Activated naive CD4-positive, alpha-beta T cell treated with Interleukin-2 at 50 U/mL for 16 hours (primary cell): Measurements from ENCODE around the gene NSUN3.
"Not testable (repeated sequence)": the region's sequence is repeated elsewhere in the genome, so short reads cannot be mapped to it uniquely, and the experiment has no call there.

Source experiments
- DNase-seq: peaks from one replicate; pipeline ENCODE4 v3.0.0-alpha.2; 2020

The NSUN3 gene

DNA sequence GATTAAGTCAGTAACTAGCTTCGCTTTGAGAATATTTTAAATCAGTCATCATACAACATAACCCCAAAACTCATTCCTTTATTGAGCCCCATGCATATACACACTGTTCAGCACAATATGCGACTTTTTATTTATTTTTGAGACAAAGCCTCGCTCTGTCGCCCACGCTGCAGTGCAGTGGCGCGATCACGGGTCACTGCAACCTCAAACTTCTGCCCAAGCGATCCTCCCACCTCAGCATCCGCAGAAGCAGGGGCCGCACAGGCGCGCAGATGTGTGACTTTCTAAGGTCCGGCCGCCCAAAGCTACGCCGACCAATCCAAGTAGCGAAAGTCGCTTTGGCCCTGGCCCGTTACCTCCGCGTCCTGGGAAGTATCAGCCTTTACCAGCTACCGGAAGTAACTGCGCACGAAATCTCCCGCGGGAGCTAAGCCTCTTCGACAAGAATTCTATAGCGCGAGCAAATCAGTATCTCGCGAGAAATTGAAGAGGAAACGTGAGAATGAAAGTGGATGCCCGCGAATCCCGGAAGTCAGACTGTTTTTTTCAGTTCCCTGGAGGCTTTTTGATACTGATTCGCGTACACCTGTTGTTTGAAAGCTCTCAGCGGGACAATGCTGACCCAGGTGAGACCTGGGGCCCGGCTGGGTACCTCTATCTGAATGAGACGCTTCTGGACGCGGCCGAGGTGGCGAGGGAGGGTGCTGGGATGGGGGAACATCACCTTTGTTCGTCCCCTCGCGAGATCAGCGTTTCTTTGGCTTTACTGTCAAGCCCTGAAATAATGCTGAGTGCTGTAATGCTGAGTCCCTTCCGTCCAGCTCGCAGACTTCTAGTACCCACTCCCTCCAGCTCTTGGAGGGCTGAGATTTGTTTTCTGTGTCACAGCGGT, at the start of gene NSUN3, which contains the start of gene DHFR2:
Gene NSUN3, plus strand, starts transcription at position 549 of the 892 bp plus-strand sequence. Its CDS starts 66 bp downstream, at position 615.
Gene DHFR2, minus strand, starts transcription at position 404 of the 892 bp plus-strand sequence. CDS start 1,405 bp downstream, outside the sequence.
- DNase-seq: peak; percentile 80

DNA sequence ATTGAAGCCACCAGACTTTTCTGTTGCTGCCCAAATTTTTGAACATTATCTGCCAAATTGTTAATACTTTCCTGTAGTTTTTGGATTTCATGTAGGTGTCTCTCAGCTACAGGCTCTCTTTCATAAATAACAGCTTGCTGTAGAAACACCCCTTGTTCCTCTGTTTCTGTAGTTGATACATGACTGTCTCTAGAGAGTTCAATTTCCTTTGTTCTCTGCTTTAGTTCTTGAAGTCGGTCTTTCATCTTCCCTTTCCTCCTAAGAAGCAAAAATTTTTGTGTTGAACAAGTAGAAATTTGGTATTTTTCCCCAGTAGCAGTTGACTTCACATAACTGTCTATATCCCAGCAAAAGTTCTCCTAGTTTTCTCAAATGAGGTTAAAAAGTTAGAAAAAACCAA, 47.8 kb upstream of the NSUN3 start:
- no peak for DNase-seq

DNA sequence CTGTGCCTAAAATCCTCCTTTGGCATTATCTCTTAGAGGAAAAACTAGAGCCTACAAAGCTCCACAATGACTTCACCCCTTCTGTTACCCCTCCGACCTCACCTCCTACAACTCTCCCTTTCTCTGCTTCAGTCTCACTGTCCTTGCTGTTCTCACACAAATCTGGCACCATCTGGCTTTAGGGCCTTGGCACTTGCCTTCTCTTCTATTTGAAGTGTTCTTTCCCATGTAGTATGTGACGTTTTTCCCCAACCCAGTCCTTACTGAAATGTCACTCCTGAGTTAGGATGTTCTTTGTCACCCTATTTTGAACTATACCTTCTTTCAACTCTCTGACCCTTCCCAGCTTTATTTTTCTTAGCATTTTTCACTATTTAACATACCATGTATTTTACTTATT, 43.2 kb upstream of the NSUN3 start:
- no peak for DNase-seq

GRCh38 chr3:94020293-94020692, 42.6 kb upstream of the NSUN3 start:
- DNase-seq: no peak

DNA sequence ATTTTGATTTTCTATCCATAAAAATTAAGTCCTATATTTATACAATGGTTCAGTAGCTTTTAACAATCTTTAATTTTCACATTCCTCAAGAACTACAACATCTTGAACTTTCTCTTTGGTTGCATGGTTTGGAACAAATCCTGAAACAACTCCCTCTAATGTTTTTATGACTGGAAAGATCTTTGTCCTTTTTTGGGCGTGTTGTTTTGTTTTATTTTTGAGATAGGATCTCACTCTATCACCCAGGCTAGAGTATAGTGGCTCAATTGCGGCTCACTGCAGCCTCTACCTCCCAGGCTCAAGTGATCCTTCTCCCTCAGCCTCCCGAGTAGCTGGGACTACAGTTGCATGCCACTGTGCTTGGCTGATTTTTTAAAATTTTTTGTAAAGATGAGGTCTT, 38.5 kb upstream of the NSUN3 start:
- no peak for DNase-seq

GRCh38 chr3:94026623-94027022, 36.2 kb upstream of the NSUN3 start:
- DNase-seq: no peak

DNA sequence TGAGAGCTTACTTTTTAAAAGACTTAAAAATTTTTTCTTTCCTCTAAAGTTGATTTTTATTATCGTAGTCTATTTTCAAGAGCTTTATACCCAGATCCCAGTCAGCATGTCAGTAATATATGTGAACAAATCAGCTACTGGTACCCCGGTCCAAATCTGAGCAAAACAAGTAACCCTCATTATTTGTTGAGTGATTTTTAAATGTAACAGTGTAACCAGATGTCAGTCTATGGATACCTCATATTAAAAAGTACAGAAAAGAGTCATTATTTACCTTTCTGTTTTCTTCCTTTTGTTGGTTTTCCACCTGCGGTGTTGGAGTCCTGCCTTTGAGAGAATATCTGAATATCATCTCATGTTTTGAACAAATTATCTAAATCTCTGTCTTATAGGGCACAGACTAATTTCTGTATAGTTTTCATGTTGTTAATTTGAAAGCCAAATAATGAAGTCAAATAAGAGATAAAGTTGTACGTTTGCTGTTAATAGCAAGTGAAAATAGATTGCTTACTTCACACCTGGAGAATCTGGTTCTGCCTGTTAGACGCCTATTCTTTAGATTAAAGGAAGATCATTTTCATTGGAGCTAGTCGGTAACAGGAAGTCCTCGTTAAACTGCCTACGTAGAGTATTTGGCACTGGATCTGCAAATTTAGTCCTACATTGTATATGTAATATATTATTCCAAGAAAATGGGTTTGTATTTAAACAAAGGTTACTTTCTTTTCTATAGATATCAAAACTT, 34.6 kb upstream of the NSUN3 start, which contains the start of gene STX19:
Gene STX19, minus strand, starts transcription at position 505 of the 745 bp plus-strand sequence. CDS start 13,328 bp downstream, outside the sequence.
- no peak for DNase-seq

GRCh38 chr3:94036909-94037507, 25.9 kb upstream of the NSUN3 start:
- DNase-seq: no peak

DNA sequence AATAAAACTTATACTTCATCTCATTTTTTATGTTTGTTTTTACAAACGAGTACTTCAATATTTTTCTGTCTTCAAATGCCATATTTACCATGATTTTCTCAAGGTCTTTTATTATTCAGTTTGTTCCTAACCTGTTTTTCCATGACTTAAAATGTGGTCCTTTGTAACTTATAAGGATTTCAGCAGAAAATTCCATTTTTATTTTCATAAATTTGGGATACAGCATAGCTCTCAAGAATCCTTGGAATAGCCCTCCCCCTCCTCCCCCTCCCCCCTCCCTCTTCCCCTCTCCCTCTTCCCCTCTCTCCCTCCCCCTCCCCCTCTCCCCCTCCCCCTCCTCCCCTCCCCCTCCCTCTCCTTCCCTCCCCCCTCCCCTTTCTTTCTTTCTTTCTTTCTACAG, 19.6 kb upstream of the NSUN3 start:
- no peak for DNase-seq

DNA sequence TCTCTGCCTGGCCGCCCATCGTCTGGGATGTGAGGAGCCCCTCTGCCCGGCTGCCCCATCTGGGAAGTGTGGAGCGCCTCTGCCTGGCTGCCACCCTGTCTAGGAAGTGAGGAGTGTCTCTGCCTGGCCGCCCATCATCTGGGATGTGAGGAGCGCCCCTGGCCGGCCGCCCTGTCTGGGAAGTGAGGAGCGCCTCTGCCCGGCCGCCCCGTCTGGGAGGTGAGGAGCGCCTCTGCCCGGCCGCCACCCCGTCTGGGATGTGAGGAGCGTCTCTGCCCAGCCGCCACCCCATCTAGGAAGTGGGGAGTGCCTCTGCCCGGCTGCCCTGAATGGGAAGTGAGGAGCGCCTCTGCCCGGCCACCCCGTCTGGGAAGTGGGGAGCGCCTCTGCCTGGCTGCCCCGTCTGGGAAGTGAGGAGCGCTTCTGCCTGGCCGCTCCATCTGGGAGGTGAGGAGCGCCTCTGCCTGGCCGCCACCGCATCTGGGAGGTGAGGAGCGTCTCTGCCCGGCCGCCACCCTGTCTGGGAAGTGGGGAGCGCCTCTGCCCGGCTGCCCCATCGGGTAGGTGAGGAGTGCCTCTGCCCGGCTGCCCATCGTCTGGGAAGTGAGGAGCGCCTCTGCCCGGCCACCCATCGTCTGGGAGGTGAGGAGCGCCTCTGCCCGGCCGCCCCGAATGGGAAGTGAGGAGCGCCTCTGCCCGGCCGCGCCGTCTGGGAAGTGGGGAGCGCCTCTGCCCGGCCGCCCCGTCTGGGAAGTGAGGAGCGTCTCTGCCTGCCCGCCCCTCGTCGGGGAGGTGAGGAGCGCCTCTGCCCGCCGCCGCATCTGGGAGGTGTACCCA, 18.5 kb upstream of the NSUN3 start:
- DNase-seq: not testable (repeated sequence)

DNA sequence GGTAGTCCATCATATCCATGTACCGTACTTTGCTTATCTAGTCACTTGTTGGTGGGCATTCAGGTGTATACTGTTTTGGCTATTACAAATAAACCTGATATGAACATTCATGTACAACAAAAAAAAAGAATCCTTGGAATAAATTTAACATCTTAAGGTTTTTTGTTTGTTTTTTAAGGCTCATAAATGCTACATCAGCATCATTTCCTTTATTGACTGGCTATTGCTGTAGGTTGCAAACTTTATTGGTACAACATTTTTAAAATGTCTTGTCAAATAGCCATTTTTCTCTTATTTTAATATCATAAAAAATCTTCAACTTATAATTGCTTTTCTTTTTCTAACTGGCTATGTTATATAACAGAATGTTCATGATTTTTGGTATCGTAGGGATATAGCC, 16.3 kb upstream of the NSUN3 start:
- DNase-seq: no peak

DNA sequence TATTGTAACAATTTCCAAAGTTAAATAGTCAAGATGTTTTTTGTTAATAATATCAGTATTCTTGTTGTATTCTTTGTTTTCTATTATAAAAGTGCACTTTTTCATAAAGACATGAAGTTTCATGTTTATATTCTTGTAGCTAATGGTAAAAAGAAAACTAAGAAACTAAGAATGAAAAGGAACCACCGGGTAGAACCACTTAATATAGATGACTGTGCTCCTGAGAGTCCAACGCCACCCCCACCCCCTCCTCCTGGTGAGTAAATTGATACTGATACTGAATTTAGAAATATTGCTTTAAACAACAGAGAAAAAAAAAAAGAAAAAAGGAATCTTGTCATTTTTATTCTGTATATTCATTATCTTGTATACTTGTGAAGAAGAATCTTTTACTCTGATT, 13.6 kb upstream of the NSUN3 start:
- DNase-seq: no peak

- DNase-seq: no peak
These were observed 12.3 kb upstream of the NSUN3 start for GRCh38 chr3:94050546-94050945.

DNA sequence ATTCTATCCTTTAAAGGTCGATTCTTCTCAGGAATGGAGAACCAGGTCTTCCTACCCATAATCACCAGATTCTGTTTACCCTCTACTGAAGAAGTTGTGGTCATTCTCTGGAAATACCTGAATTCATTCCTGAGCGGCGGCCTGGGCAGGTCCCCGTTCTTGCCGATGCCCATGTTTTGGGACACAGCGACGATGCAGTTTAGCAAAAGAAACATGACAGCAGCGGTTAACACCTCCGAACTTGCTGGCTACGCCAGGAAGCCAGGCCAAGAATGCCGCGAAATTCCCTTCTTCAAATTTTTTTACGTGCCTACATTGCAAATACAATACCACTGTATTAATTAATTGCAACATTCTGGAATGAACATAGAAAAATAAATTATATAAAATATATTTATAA, 1.6 kb upstream of the NSUN3 start:
- no peak for DNase-seq

- no peak for DNase-seq
These were observed 747 bp downstream of the NSUN3 start for GRCh38 chr3:94063496-94064119.

- no peak for DNase-seq
These were observed 1.5 kb downstream of the NSUN3 start for GRCh38 chr3:94064243-94064860.

GRCh38 chr3:94065122-94065521, 2.3 kb downstream of the NSUN3 start:
- no peak for DNase-seq

GRCh38 chr3:94065819-94066480, 3.1 kb downstream of the NSUN3 start:
- no peak for DNase-seq

GRCh38 chr3:94066506-94067500, 3.9 kb downstream of the NSUN3 start:
- DNase-seq: no peak
